ENCODE measurements around the gene TTLL11. TPM values are rescaled to one million over a fixed set of nuclear protein-coding genes. Genes with fewer than 3 reads are reported as not detected.

TTLL11 gene
- total RNA-seq, 3 donors from 2014 or later: 6.0 to 22.2 (median 6.4) TPM

DNA sequence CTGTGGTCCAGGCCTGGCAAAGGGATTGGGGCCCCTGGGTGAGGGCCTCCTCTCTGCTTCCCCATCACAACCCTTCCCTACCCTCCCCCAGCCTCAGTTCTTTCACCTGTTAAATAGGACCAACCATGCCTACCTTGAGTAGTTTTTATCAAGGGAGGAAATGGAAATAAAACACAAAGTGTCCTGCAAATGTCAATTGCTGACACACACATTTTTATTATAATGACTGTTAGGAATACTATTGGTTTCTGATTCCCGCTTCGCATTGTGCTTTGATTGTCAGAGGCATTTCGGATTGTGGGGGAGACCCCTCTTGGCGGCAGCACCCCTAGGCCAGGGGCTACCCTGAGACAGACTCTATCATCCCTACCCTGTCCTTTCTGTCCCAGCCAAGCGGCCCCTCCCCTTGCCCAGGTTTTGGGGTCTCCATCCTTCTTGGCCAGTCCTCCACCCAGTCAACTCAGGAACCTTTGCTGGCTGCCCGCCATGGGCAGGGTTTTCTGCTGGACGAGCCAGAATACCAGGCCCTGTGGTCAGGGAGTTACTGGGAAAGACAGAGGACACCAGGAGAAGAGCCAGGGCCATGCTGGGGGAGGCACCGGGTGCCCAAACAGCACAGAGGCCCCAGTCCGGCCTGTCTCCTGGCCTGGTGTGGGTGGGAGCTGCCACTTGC lies 18.4 kb upstream of the TTLL11 start:
- TF ChIP-seq CTCF (IDR thresholded peaks at IDR 0.05): no peak
- ATAC-seq (no peak), DNase-seq (no peak)
- Histone ChIP-seq H3K9me3 (no peaks in the 10 kb centered on the region), H3K4me3 (no peak overlapping the region), H3K4me1 (ENCODE audit: low read depth) (no peaks in the 10 kb centered on the region), H3K36me3 (ENCODE audit: low read depth) (no peaks in the 10 kb centered on the region)
- intact Hi-C loops (cut with DNase I, micrococcal nuclease): no loop called here

DNA sequence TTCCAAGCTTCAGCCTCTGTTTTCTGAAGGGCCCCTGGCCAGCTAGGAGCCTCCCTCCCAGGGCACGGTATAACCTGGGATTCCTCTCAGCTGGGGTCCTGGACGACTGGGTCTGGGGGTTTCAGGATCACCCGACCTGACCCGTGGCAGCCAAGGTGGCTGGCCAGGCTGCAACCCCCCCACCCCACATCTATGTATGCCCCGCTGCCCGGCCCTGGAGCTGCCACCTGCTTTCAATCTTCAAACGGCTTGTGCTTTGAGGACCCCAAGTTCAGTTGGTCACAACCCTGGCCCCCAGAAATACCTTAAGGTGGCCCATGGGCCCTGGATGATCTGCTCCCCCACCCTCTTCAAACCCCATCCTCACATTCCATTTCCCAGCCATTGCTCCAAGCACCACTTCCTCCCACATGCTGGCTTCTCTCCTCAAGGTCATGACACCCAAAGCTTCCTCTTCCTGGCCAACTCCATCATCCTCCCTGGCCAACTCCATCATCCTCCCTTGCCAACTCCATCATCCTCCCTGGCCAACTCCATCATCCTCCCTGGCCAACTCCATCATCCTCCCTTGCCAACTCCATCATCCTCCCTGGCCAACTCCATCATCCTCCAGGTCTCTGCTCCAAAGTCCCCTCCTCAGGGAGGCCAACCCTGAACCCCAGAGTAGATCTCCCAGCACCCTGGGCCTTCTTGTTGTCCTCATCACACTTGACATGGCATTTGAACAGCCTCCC lies 17.2 kb upstream of the TTLL11 start:
- DNase-seq: no peak
- no peaks in the 10 kb centered on the region for H3K36me3 ChIP-seq (ENCODE audit: low read depth)
- intact Hi-C loops (cut with DNase I, micrococcal nuclease): no loop called here
- H3K4me3 ChIP-seq: no peak overlapping the region
- no peak for TF ChIP-seq CTCF (IDR thresholded peaks at IDR 0.05)
- no peaks in the 10 kb centered on the region for H3K9me3 ChIP-seq
- ATAC-seq: no peak
- H3K4me1 ChIP-seq (ENCODE audit: low read depth): no peaks in the 10 kb centered on the region

GRCh38 chr9:122109035-122109813 lies 16.1 kb upstream of the TTLL11 start:
- Histone ChIP-seq H3K4me1 (ENCODE audit: low read depth) (no peaks in the 10 kb centered on the region), H3K36me3 (ENCODE audit: low read depth) (no peaks in the 10 kb centered on the region), H3K4me3 (no peak overlapping the region), H3K9me3 (no peaks in the 10 kb centered on the region)
- intact Hi-C loops (cut with DNase I, micrococcal nuclease): no loop called here
- no peak for ATAC-seq
- no peak for DNase-seq
- no peak for TF ChIP-seq CTCF (IDR thresholded peaks at IDR 0.05)

DNA sequence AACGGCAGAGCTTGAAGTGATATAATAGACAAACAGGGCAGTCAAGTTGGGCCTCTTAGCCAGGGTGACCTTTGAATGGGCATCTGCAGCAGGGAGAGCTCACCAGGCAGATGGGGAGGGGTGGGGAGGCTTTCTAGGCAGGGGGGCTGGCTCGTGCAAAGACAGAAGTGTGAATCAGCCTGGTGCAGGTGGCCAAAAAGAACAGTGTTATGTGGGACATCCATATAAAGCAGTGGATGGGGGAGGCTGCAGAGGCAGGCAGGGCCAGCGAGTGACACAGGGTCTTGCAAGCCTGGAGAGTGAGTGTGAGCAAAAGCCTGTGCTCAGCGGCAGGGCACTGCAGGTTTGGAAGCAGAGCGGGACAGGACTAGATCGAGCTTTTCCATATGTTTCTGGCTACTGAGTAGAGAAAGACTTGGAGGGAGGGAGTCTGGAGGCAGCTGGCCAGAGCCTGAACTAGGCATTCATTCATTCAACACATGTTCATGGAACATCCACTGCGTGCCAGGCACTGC lies 14.2 kb upstream of the TTLL11 start:
- DNase-seq: no peak

More for the DNA sequence above, 14.2 kb upstream of the TTLL11 start:
- Histone ChIP-seq H3K36me3 (ENCODE audit: low read depth) (no peaks in the 10 kb centered on the region), H3K9me3 (peaks cover 4% of the 10 kb centered on the region), H3K4me3 (no peak overlapping the region), H3K4me1 (ENCODE audit: low read depth) (no peaks in the 10 kb centered on the region)
- intact Hi-C loops (cut with DNase I, micrococcal nuclease): no loop called here
- TF ChIP-seq CTCF (IDR thresholded peaks at IDR 0.05): no peak
- ATAC-seq: no peak

All from mucosa of descending colon (tissue), 3 donors.